ENCODE measurements around the gene MT1H. TPM values are rescaled to one million over a fixed set of nuclear protein-coding genes. Genes with fewer than 3 reads are reported as not detected.
A peak's percentile ranks its signal among the peaks of the same experiment; 100 is the strongest.

The MT1H gene
- polyA plus RNA-seq, 1 experiment, result not detected

GRCh38 chr16:56625140-56625942 lies 44.3 kb upstream of the MT1H start, which contains the start of gene MT1E:
Gene MT1E (plus strand): TSS chr16:56625781. CDS start chr16:56625852, 71 bp downstream.
- ChIA-PET CTCF (interaction anchor here (0.6 to 1.3 kb wide), 10 partner anchors 8 to 189 kb away, joined by 3 to 4 read pairs (median 3); no protein-coding TSS in a partner anchor), POLR2A (interaction anchor here (0.6 to 1.7 kb wide), 10 partner anchors 8 to 344 kb away, joined by 3 to 17 read pairs (median 4); partner anchors contain the start of gene MT2A)
- Histone ChIP-seq H3K27me3 (ENCODE audit: control insufficient read depth, insufficient read depth, low read length) (no peaks in the 10 kb centered on the region), H3K36me3 (ENCODE audit: control insufficient read depth, insufficient read depth, low read length) (no peaks in the 10 kb centered on the region), H3K4me3 (ENCODE audit: low read depth, low read length) (peak within 1 kb of the TSS; percentile 58)
- TF ChIP-seq CTCF (IDR thresholded peaks at IDR 0.05; ENCODE audit: insufficient read depth, low read depth, low read length), result no peak
- no peak for DNase-seq (ENCODE audit: low read depth)

- ChIA-PET CTCF (interaction anchor here (0.6 to 1.5 kb wide), 11 partner anchors 9 to 189 kb away, joined by 3 to 4 read pairs (median 3); no protein-coding TSS in a partner anchor), POLR2A (interaction anchor here (0.6 to 1.7 kb wide), 8 partner anchors 9 to 345 kb away, joined by 3 to 17 read pairs (median 6); partner anchors contain the start of gene MT2A)
- Histone ChIP-seq H3K27me3 (ENCODE audit: control insufficient read depth, insufficient read depth, low read length) (no peaks in the 10 kb centered on the region), H3K36me3 (ENCODE audit: control insufficient read depth, insufficient read depth, low read length) (no peaks in the 10 kb centered on the region), H3K4me3 (ENCODE audit: low read depth, low read length) (peak overlapping the region; percentile 58)
- TF ChIP-seq CTCF (IDR thresholded peaks at IDR 0.05; ENCODE audit: insufficient read depth, low read depth, low read length), result no peak
- DNase-seq (ENCODE audit: low read depth), result no peak
These were observed 43.5 kb upstream of the MT1H start for GRCh38 chr16:56625943-56626654.

GRCh38 chr16:56626685-56627084 lies 42.9 kb upstream of the MT1H start:
- CTCF ChIA-PET, result interaction anchor here (1.5 kb wide), 1 partner anchor 14 kb away, joined by 3 read pairs; no protein-coding TSS in a partner anchor
- Histone ChIP-seq H3K4me3 (ENCODE audit: low read depth, low read length) (peak overlapping the region; percentile 58), H3K36me3 (ENCODE audit: control insufficient read depth, insufficient read depth, low read length) (no peaks in the 10 kb centered on the region), H3K27me3 (ENCODE audit: control insufficient read depth, insufficient read depth, low read length) (no peaks in the 10 kb centered on the region)
- POLR2A ChIA-PET, result interaction anchor here (1.6 to 1.7 kb wide), 2 partner anchors 15 to 19 kb away, joined by 3 to 9 read pairs; no protein-coding TSS in a partner anchor
- no peak for TF ChIP-seq CTCF (IDR thresholded peaks at IDR 0.05; ENCODE audit: insufficient read depth, low read depth, low read length)
- no peak for DNase-seq (ENCODE audit: low read depth)

GRCh38 chr16:56628486-56629350 lies 40.9 kb upstream of the MT1H start:
- ChIA-PET POLR2A (no interaction called here), CTCF (interaction anchor here (1.2 to 1.5 kb wide), 2 partner anchors 19 to 115 kb away, joined by 3 to 4 read pairs; no protein-coding TSS in a partner anchor)
- H3K36me3 ChIP-seq (ENCODE audit: control insufficient read depth, insufficient read depth, low read length), result no peaks in the 10 kb centered on the region
- H3K4me3 ChIP-seq (ENCODE audit: low read depth, low read length), result no peak overlapping the region
- DNase-seq (ENCODE audit: low read depth), result no peak
- peaks cover 8% of the 10 kb centered on the region for H3K27me3 ChIP-seq (ENCODE audit: control insufficient read depth, insufficient read depth, low read length)
- no peak for TF ChIP-seq CTCF (IDR thresholded peaks at IDR 0.05; ENCODE audit: insufficient read depth, low read depth, low read length)
